DOHH2 (cell line): Measurements from ENCODE around the gene FXYD6.

Experiments
- H3F3A ChIP-seq: fragments of 200-600 bp; sonication (generic), shearing (Covaris generic); 2 replicates; pipeline ENCODE4 v1.6.0; 2016; ENCODE audit warnings: antibody characterized with exemption, mild to moderate bottlenecking; ENCODE audit not compliant: control insufficient read depth, insufficient read depth
- H3K27ac ChIP-seq: fragments of 200-600 bp; sonication (generic); 2 replicates; pipeline ENCODE4 v1.5.1; 2014; ENCODE audit warnings: low read depth, mild to moderate bottlenecking, low read length, moderate library complexity
- H3K27me3 ChIP-seq: fragments of 200-600 bp; sonication (generic); 2 replicates; pipeline ENCODE4 v1.6.1; 2014; ENCODE audit warnings: mild to moderate bottlenecking, low read length, mixed read lengths; ENCODE audit not compliant: control insufficient read depth
- H3K36me3 ChIP-seq: fragments of 200-600 bp; sonication (generic); 2 replicates; pipeline ENCODE4 v1.6.1; 2014; ENCODE audit warnings: mild to moderate bottlenecking, low read length, moderate library complexity, mixed read lengths; ENCODE audit not compliant: control insufficient read depth
- H3K4me1 ChIP-seq: fragments of 200-600 bp; sonication (generic); 2 replicates; pipeline ENCODE4 v1.6.1; 2014; ENCODE audit warnings: mild to moderate bottlenecking, low read length, mixed read lengths; ENCODE audit not compliant: control insufficient read depth
- H3K4me2 ChIP-seq: fragments of 200-600 bp; sonication (generic); 2 replicates; pipeline ENCODE4 v1.6.0; 2014; ENCODE audit warnings: mild to moderate bottlenecking, low read length, moderate library complexity
- H3K4me3 ChIP-seq: fragments of 200-600 bp; sonication (generic); 2 replicates; pipeline ENCODE4 v1.5.1; 2014; ENCODE audit warnings: mild to moderate bottlenecking, low read length, mixed read lengths
- H3K79me2 ChIP-seq: fragments of 200-600 bp; sonication (generic); 2 replicates; pipeline ENCODE4 v1.6.1; 2014; ENCODE audit warnings: mild to moderate bottlenecking, low read length, mixed read lengths; ENCODE audit not compliant: control insufficient read depth
- H3K9me2 ChIP-seq: fragments of 200-600 bp; sonication (generic); replicated peaks from 2 replicates; pipeline ENCODE4 v1.6.1; 2014; ENCODE audit warnings: mild to moderate bottlenecking, low read length, mixed read lengths; ENCODE audit not compliant: control insufficient read depth
- H3K9me3 ChIP-seq: fragments of 200-600 bp; sonication (generic); 2 replicates; pipeline ENCODE4 v1.6.1; 2014; ENCODE audit warnings: antibody characterized with exemption, low read length, mixed read lengths; ENCODE audit not compliant: control insufficient read depth, insufficient read depth
- H4K20me1 ChIP-seq: fragments of 200-600 bp; sonication (generic); 2 replicates; pipeline ENCODE4 v1.6.0; 2014; ENCODE audit warnings: low read depth, mild to moderate bottlenecking, antibody characterized with exemption, low read length, moderate library complexity; ENCODE audit not compliant: control insufficient read depth, insufficient read depth
- EZH2phosphoT487 ChIP-seq: fragments of 200-600 bp; sonication (generic); IDR thresholded peaks from 2 replicates; pipeline ENCODE4 v1.6.1; 2017; ENCODE audit warnings: borderline replicate concordance, mild to moderate bottlenecking, antibody characterized with exemption, low read length, moderate library complexity, mixed read lengths
- TF ChIP-seq, protein P1 (sequence below): fragments of 200-600 bp; sonication (generic); IDR thresholded peaks from one replicate; pipeline ENCODE4 v1.5.1; 2014; ENCODE audit warnings: antibody characterized with exemption, mild to moderate bottlenecking, low read depth, low read length; ENCODE audit not compliant: poor library complexity, severe bottlenecking

FXYD6 gene

DNA sequence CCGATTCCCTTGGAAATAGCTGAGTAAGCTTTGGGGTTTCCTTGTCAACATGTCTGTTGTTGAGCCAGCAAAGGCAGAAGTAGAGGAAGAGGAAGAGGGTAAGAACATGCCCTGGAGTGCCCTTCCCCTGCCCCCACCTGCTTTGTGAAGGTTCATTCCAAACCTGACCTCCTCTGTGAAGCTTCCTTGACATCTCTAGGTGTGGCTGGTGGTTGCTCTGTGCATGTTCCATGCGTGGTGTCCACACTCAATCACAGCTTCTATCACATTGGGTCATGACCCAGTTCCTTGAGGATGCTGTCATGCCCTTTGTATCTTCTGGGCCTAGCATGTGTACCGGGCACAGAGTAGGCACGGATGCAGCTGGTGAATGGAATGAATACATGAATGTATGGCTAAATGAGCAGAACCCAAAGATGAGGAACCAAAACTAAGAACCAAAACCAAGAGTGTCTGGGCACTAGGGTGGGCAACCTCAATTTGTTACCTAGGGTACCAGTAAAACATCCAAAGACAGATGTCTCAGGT lies 23.7 kb upstream of the FXYD6 start:
- H3K4me2 ChIP-seq, result no peak overlapping the region
- H3K4me1 ChIP-seq, result no peaks in the 10 kb centered on the region
- no peak overlapping the region for H3K4me3 ChIP-seq
- H3K9me2 ChIP-seq, result no peaks in the 10 kb centered on the region
- no peak for TF ChIP-seq EZH2phosphoT487
- TF ChIP-seq, protein P1, sequence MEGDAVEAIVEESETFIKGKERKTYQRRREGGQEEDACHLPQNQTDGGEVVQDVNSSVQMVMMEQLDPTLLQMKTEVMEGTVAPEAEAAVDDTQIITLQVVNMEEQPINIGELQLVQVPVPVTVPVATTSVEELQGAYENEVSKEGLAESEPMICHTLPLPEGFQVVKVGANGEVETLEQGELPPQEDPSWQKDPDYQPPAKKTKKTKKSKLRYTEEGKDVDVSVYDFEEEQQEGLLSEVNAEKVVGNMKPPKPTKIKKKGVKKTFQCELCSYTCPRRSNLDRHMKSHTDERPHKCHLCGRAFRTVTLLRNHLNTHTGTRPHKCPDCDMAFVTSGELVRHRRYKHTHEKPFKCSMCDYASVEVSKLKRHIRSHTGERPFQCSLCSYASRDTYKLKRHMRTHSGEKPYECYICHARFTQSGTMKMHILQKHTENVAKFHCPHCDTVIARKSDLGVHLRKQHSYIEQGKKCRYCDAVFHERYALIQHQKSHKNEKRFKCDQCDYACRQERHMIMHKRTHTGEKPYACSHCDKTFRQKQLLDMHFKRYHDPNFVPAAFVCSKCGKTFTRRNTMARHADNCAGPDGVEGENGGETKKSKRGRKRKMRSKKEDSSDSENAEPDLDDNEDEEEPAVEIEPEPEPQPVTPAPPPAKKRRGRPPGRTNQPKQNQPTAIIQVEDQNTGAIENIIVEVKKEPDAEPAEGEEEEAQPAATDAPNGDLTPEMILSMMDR, result no peak
- H3K9me3 ChIP-seq, result no peaks in the 10 kb centered on the region
- H3K36me3 ChIP-seq, result no peaks in the 10 kb centered on the region
- H4K20me1 ChIP-seq, result no peaks in the 10 kb centered on the region
- peaks cover 22% of the 10 kb centered on the region for H3K27me3 ChIP-seq
- no peaks in the 10 kb centered on the region for H3F3A ChIP-seq
- H3K27ac ChIP-seq, result no peak overlapping the region
- no peaks in the 10 kb centered on the region for H3K79me2 ChIP-seq

DNA sequence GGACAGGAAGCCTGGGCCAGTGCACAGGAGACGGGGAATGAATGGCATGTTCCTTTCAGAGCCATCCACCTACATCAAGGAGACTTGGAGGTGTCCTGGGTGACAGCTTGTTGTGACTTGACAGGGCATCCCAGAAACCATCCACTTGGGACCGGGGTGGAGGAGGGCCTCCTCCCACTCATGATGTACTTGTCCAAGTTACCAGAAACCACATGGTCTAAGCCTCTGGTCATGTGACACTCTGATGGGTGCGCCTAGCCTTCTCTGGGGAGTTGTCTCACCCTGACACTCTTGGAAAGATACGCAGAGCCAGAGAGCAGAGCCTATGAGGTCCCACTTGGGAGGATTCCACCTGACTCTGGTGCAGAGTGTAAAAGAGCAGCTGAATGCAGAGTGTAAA lies 21.6 kb upstream of the FXYD6 start:
- no peaks in the 10 kb centered on the region for H3F3A ChIP-seq
- no peak overlapping the region for H3K27ac ChIP-seq
- no peak overlapping the region for H3K4me2 ChIP-seq
- H3K36me3 ChIP-seq, result no peaks in the 10 kb centered on the region
- H3K27me3 ChIP-seq, result peaks cover 30% of the 10 kb centered on the region
- no peaks in the 10 kb centered on the region for H3K9me2 ChIP-seq
- no peaks in the 10 kb centered on the region for H3K9me3 ChIP-seq
- no peaks in the 10 kb centered on the region for H3K79me2 ChIP-seq
- no peaks in the 10 kb centered on the region for H4K20me1 ChIP-seq
- no peak overlapping the region for H3K4me3 ChIP-seq
- no peaks in the 10 kb centered on the region for H3K4me1 ChIP-seq
- no peak for TF ChIP-seq EZH2phosphoT487
- TF ChIP-seq, protein P1, result no peak

DNA sequence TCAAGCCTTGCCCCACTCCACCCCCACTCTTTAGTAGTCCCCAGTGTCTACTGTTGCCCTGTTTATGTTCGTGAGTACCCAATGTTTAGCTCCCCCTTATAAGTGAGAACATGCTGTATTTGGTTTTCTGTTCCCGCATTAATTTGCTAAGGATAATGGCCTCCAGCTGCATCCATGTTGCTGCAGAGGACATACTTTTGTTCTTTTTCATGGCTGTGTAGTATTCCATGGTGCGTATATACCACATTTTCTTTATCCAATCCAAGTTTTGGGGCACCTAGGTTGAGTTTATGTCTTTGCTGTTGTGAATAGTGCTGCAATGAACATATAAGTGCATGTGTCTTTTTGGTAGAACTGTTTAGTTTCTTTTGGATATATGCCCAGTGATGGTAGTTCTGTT lies 16.2 kb upstream of the FXYD6 start:
- no peaks in the 10 kb centered on the region for H3K9me2 ChIP-seq
- no peak overlapping the region for H3K4me3 ChIP-seq
- no peaks in the 10 kb centered on the region for H4K20me1 ChIP-seq
- no peaks in the 10 kb centered on the region for H3F3A ChIP-seq
- TF ChIP-seq, protein P1, result no peak
- TF ChIP-seq EZH2phosphoT487, result no peak
- H3K79me2 ChIP-seq, result no peaks in the 10 kb centered on the region
- no peak overlapping the region for H3K4me2 ChIP-seq
- no peaks in the 10 kb centered on the region for H3K9me3 ChIP-seq
- peaks cover 28% of the 10 kb centered on the region for H3K27me3 ChIP-seq
- no peaks in the 10 kb centered on the region for H3K4me1 ChIP-seq
- H3K36me3 ChIP-seq, result no peaks in the 10 kb centered on the region
- no peak overlapping the region for H3K27ac ChIP-seq
